Hematopoietic multipotent progenitor cell treated with erythropoietin and hydrocortisone succinate and interleukin-3 and kit ligand, for 15 days (in vitro differentiated cells): ENCODE data around the gene TMEM139.

Experiments
- DNase-seq: peaks from one replicate; pipeline ENCODE4 v3.0.0-alpha.2; 2015; ENCODE audit warnings: low spot score

Gene TMEM139

GRCh38 chr7:143325240-143325639 lies 40.5 kb downstream of the TMEM139 start:
- DNase-seq, result no peak

DNA sequence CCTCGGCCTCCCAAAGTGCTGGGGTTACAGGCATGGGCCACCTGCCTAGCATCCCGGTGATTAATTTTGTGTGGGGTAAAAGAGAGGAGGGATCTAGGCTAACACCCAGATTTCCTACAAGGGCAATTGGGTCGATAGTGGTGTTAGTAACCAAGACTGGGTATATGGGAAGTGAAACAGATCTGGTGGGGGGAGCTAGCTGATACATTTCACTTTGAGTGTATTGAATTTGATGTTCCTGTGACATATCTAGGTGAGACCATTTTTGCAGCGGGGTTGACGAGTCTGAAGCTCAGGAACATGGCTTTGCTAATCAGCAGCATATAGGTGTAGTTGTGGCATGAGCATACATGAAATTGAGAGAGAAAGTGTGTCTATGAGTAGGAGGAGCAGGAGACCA lies 43.1 kb downstream of the TMEM139 start:
- DNase-seq, result no peak

DNA sequence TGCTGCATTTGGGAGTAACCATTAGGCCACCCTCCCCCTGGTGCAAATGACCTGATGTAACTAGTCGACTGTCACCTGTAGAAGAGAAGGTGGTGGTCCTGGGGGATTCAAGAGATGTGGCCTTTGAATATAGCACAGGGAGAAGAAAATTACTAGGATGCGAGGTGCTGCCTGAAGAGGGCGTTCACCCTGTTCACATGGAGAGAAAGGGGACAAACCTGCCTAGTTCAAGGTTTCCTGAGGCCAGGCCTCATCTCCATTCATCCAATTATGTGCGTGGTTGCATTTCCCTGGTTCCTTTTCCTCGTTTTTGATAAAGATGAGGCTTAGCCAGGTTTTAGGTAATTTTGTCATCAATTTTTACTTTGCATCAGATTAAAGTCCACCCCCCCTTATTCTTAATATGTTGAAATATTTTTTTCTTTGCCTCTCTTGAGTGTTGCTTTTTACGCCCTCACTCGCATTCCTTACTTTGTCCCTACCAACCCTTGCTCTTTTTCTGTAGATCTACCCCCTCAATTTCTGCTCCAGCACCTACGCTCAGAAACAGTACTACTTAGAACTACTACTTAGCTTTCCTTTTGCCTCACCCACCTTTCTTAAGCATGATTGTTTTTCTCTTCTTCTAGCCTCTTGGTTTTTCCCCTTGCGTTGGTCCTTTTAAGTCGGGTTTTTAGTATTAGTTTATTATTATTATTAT lies 44.9 kb downstream of the TMEM139 start:
- no peak for DNase-seq

- DNase-seq, result no peak
These were observed 46.5 kb downstream of the TMEM139 start for GRCh38 chr7:143331179-143331801.

DNA sequence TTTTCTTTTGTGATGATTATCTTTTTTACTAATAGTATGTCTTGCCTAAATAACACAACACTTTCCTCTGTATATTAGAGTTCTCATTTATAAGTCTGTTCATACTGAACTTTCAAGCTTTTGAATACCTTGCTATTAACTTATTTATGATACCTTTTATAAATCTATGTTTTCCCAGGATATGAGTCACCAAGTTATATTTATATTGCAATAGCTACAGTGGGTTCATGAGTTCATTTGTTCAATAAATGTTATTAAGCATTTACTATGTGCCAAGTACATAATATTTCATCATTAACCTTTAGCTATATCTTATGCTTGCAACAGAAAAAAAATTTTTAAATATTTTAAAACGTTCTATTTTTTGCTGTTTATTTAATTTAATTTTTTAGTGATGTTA lies 49.5 kb downstream of the TMEM139 start:
- DNase-seq, result no peak

DNA sequence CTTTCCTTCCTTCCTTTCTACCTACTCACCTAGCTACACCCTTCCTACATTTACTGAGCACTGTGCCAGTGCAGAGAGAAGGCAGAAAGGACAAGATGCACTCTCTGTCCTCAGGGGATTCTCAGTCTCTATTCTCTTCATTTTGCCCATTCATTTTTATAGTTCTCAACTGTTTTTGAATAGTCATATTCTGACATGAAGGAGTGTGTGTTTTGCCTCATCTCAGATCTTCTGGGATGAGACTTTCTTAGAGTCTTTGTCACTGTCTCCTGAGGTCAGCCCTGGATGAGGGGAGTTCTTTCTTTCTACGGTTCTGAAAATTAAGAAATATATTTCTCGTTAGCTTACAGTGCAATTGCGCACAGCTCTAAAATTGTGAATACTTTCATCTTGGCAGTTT lies 52.5 kb downstream of the TMEM139 start:
- no peak for DNase-seq
